HG03457 (cell line): Measurements from ENCODE around the gene FGFR3.

ENCODE experiments used
- ATAC-seq: cut with Tn5 transposase; IDR thresholded peaks from one replicate; pipeline ENCODE4 v1.9.1; 2021; ENCODE audit warnings: moderate number of reproducible peaks; ENCODE audit not compliant: unreplicated experiment

The FGFR3 gene

GRCh38 chr4:1801286-1801958, 8.3 kb downstream of the FGFR3 start:
- no peak for ATAC-seq

GRCh38 chr4:1802151-1802715, 9.1 kb downstream of the FGFR3 start:
- no peak for ATAC-seq

GRCh38 chr4:1802720-1803522, 9.8 kb downstream of the FGFR3 start:
- no peak for ATAC-seq

DNA sequence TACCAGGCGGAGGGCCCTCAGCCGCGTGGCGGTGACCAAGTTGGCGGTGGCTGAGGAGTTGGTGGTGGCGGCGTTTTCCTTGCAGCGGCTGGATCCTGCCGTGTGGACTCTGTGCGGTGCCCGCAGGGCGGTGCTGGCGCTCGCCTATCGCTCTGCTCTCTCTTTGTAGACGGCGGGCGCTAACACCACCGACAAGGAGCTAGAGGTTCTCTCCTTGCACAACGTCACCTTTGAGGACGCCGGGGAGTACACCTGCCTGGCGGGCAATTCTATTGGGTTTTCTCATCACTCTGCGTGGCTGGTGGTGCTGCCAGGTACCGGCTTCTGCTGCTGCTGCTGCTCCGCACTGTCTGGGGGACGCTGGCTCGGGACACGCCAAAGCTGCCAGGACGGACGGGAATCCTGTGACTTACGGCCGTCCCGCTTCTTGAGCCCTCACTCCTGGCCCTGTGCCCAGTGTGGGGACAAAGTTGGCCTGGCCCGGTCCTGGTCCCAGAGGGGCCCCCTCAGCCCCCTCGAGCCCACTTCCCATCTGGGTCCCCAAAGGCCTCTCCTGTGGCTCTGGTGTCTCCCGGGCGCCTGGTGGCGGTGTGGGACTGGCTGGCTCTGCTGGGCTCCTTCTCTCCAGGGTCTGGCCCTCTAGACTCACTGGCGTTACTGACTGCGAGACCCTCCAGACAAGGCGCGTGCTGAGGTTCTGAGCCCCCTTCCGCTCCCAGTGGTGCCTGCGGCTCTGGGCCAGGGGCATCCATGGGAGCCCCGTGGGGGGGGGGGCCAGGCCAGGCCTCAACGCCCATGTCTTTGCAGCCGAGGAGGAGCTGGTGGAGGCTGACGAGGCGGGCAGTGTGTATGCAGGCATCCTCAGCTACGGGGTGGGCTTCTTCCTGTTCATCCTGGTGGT, 10.7 kb downstream of the FGFR3 start:
- ATAC-seq, result no peak

DNA sequence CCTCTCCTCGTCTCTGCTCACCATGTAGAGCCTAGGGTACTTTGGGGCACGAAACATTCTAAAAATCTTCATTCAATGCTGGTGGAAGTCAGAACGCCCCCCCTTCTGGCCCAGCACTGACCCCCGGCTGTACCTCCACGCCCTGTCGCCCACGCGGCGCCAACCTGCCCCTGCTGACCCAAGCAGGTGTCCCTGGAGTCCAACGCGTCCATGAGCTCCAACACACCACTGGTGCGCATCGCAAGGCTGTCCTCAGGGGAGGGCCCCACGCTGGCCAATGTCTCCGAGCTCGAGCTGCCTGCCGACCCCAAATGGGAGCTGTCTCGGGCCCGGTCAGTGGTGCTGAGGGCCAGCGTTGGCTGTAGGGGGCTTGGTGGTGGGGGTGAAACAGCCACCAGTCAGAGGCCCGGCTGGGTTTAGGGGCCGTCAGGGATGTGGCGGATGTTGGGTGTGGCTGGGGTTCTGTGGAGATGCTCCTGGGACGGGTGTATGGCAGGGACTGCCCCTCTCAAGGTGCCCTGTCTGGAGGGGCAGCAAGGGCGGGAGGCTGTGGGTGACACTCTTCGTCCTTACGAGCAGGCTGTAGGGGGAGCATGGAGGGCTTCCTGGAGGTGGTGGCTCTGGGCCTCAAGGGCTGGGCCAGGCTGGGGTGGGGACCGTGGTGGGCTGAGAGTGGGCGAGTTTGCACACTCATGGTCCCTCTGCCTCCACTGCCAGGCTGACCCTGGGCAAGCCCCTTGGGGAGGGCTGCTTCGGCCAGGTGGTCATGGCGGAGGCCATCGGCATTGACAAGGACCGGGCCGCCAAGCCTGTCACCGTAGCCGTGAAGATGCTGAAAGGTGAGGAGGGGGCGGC, 11.8 kb downstream of the FGFR3 start:
- ATAC-seq, result no peak

GRCh38 chr4:1805493-1806222, 12.6 kb downstream of the FGFR3 start:
- ATAC-seq, result no peak

DNA sequence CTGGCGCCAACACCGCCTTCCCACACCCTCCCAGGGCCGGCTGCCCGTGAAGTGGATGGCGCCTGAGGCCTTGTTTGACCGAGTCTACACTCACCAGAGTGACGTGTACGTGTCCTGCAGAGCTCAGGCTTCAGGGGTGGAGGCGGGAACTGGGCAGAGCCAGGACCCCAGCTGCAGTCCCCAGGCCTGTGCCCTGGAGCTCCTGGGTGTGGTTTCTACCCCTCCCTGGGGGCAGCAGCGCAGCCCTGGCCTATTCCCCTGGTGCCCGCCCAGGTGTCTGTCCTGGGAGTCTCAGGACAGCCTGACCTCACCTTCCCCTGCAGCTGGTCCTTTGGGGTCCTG, 13.1 kb downstream of the FGFR3 start:
- no peak for ATAC-seq

- no peak for ATAC-seq
Measured at GRCh38 chr4:1806596-1807331, 13.7 kb downstream of the FGFR3 start.

GRCh38 chr4:1807332-1807777, 14.3 kb downstream of the FGFR3 start:
- ATAC-seq, result no peak

DNA sequence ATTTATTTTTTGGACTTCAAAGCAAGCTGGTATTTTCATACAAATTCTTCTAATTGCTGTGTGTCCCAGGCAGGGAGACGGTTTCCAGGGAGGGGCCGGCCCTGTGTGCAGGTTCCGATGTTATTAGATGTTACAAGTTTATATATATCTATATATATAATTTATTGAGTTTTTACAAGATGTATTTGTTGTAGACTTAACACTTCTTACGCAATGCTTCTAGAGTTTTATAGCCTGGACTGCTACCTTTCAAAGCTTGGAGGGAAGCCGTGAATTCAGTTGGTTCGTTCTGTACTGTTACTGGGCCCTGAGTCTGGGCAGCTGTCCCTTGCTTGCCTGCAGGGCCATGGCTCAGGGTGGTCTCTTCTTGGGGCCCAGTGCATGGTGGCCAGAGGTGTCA, 15.3 kb downstream of the FGFR3 start:
- no peak for ATAC-seq

- no peak for ATAC-seq
Measured at GRCh38 chr4:1808851-1809753, 16.0 kb downstream of the FGFR3 start.

DNA sequence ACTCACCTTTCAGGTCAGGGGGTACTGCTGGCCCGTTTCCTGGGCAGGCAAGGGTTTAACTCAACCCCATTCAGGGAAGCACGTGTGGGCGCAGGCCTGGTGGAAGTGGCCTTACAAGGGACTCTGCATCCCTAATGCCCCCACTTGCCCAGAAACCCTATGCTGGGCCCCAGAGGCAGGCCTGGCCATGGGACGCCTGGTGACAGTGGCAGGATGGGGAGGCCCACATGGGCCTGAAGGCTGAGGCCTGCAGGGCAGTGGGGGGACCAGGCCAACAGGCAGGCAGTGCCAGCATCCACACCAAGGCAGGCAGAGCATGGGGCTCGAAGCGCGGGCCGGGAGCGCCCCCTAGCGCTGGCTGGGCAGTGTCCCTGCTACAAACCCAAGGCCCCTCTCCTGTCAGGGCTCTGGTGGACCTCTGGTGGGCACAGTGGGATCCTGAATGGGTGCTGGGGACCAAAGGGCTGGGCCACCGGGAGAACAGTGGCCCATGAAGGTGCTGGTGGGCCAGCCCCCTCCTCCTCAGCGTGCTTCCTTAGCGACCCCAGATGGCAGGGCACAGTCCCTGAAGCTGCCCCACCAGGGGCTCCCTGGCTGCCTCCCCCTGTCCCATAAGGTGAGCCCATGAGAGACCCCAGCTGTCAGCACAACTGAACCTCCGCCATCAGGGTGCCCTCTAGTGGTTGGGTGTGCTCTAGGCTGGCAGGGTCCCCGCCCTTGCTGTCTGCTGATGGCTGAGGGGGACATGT, 16.8 kb downstream of the FGFR3 start:
- no peak for ATAC-seq

DNA sequence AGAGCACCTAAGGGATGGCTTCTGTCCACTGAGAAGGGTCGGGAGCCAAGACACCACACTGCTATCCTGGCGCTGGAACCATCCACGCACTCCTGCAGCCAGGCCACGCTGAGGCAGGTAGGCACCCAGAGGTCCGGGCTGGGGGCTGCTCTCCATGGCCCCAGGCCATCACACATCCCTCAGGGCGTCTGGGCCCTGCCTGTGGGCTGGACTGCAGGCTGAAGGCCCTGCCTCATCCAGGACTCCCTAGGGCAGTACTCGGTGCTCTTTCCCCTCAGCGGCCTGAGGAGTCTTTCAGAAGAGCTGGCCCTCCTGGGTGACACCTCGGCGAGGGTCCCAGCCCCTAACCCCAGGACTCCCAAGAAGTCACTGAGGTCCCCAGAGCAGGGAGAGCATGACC, 17.7 kb downstream of the FGFR3 start:
- ATAC-seq, result no peak

DNA sequence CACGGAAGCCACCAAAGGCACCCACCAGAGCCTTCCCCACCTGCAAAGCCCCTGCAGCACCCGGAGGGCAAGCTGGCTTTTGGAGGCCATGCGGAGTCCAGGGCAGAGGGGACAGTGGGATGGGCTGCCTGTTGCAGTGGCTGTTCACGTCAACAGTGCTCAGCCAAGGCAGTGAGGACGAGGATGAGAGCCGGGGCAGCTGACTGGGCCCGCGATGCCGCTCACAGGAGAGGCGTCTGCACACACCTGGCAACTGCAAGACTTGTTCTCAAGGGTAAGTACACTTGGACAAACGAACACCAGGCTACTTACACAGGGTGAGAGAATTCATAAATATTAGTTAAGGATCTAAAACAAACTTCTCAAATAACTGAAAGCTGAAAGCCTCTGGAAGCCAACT, 19.6 kb downstream of the FGFR3 start:
- no peak for ATAC-seq

DNA sequence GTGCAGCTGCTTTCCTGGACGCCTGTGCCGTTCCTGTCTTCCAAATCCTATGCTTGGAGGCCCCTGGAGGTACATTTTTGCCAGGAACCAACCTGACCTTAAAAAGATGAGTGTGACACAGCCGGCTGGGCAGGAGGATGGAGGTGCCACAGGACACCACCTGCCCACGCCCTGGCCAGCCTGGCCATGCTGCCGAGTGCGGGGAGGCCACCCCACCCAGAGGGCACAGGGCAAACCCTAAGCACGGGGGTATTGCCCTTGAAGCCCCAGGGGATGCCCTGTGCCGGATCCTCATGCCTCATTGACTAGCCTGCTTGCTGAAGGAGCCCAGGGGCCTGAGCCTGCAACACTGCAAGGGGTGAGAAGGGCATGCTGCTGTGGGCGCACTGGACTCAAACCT, 20.1 kb downstream of the FGFR3 start:
- no peak for ATAC-seq

DNA sequence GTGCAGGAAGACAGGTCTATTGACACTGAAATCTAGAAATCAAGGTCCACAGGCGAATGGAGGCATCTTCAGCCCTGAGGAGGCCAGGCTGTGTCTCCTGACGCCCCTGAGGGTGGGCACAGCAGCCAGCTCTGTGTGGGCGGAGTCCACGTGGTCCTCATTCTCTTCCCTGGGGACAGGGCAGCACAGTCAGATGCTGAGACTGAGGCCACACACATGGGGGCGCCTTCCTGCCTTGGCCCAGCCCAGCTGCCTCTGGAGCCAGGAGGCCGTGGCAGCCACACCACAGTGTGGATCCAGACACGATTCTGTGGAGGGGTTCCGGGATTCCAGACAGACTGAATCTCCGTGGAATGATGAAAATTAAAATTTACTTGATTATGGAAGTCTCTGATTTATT, 20.8 kb downstream of the FGFR3 start:
- ATAC-seq, result no peak

DNA sequence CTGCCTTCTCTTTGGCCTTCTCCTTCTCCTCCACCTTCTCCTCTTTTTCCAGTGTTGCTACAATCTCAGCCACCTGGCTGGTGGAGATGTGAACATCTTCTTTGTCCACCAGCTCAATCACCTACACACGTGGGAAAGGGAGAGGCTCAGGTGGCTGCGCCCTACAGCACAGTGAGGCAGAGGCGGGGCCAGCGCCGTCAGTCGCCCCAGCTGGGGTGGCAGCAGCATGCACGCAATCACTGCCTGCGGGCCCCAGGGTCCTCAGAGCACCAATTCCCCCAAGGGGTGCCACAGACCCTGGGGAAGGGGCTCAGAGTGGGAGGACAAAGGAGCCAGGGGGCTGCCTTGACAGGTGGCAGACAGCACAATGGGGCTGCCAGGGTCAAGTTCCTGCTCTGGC, 21.4 kb downstream of the FGFR3 start:
- no peak for ATAC-seq
